ENCODE measurements around the gene ADAM22. TPM values are rescaled to one million over a fixed set of nuclear protein-coding genes. Genes with fewer than 3 reads are reported as not detected.

Gene ADAM22
- total RNA-seq, 1 donor from 2014 or later: 13.4 TPM

- H3K4me3 Mint-ChIP-seq: no peak overlapping the region
- no peaks in the 10 kb centered on the region for H3K9me3 Mint-ChIP-seq
- no peaks in the 10 kb centered on the region for H3K36me3 Mint-ChIP-seq (ENCODE audit: low read depth)
- no peak for TF ChIP-seq CTCF (conservative IDR thresholded peaks at IDR 0.05)
- no peak overlapping the region for H3K27ac Mint-ChIP-seq (ENCODE audit: unreplicated experiment)
- H3K4me1 Mint-ChIP-seq: no peaks in the 10 kb centered on the region
- H3K27me3 Mint-ChIP-seq (ENCODE audit: low read depth): no peaks in the 10 kb centered on the region
- no peak for DNase-seq (ENCODE audit: low read depth, low spot score)
Observed at GRCh38 chr7:88176190-88176589, 242.1 kb downstream of the ADAM22 start.

- DNase-seq (ENCODE audit: low read depth, low spot score): no peak
- Mint-ChIP-seq H3K9me3 (no peaks in the 10 kb centered on the region), H3K4me1 (peaks cover 4% of the 10 kb centered on the region), H3K27me3 (ENCODE audit: low read depth) (no peaks in the 10 kb centered on the region), H3K4me3 (no peak overlapping the region), H3K27ac (ENCODE audit: unreplicated experiment) (no peak overlapping the region), H3K36me3 (ENCODE audit: low read depth) (peaks cover 6% of the 10 kb centered on the region)
- TF ChIP-seq CTCF (conservative IDR thresholded peaks at IDR 0.05): no peak
Observed at GRCh38 chr7:88183051-88183450, 249.0 kb downstream of the ADAM22 start.

- H3K4me3 Mint-ChIP-seq: no peak overlapping the region
Observed at GRCh38 chr7:88184848-88185304, 250.8 kb downstream of the ADAM22 start.

GRCh38 chr7:88185650-88186049 is 251.6 kb downstream of the ADAM22 start:
- H3K36me3 Mint-ChIP-seq (ENCODE audit: low read depth): peaks cover 6% of the 10 kb centered on the region
- H3K4me1 Mint-ChIP-seq: peaks cover 4% of the 10 kb centered on the region
- DNase-seq (ENCODE audit: low read depth, low spot score): no peak
- no peak overlapping the region for H3K27ac Mint-ChIP-seq (ENCODE audit: unreplicated experiment)
- H3K4me3 Mint-ChIP-seq: no peak overlapping the region
- no peaks in the 10 kb centered on the region for H3K27me3 Mint-ChIP-seq (ENCODE audit: low read depth)
- no peaks in the 10 kb centered on the region for H3K9me3 Mint-ChIP-seq
- TF ChIP-seq CTCF (conservative IDR thresholded peaks at IDR 0.05): no peak

More at GRCh38 chr7:88184848-88185304, 250.8 kb downstream of the ADAM22 start:
- Mint-ChIP-seq H3K27ac (ENCODE audit: unreplicated experiment) (no peak overlapping the region), H3K9me3 (no peaks in the 10 kb centered on the region), H3K27me3 (ENCODE audit: low read depth) (no peaks in the 10 kb centered on the region), H3K4me1 (peaks cover 4% of the 10 kb centered on the region), H3K36me3 (ENCODE audit: low read depth) (peaks cover 6% of the 10 kb centered on the region)
- no peak for DNase-seq (ENCODE audit: low read depth, low spot score)
- no peak for TF ChIP-seq CTCF (conservative IDR thresholded peaks at IDR 0.05)

- no peak overlapping the region for H3K4me3 Mint-ChIP-seq
- DNase-seq (ENCODE audit: low read depth, low spot score): no peak
- H3K27me3 Mint-ChIP-seq (ENCODE audit: low read depth): no peaks in the 10 kb centered on the region
- peaks cover 2% of the 10 kb centered on the region for H3K36me3 Mint-ChIP-seq (ENCODE audit: low read depth)
- no peak for TF ChIP-seq CTCF (conservative IDR thresholded peaks at IDR 0.05)
- no peak overlapping the region for H3K27ac Mint-ChIP-seq (ENCODE audit: unreplicated experiment)
- no peaks in the 10 kb centered on the region for H3K9me3 Mint-ChIP-seq
- H3K4me1 Mint-ChIP-seq: no peaks in the 10 kb centered on the region
Observed at GRCh38 chr7:88191911-88192310, 257.9 kb downstream of the ADAM22 start.

GRCh38 chr7:88200261-88200660 is 266.2 kb downstream of the ADAM22 start:
- H3K27ac Mint-ChIP-seq (ENCODE audit: unreplicated experiment): no peak overlapping the region
- no peaks in the 10 kb centered on the region for H3K27me3 Mint-ChIP-seq (ENCODE audit: low read depth)
- H3K36me3 Mint-ChIP-seq (ENCODE audit: low read depth): peaks cover 14% of the 10 kb centered on the region
- DNase-seq (ENCODE audit: low read depth, low spot score): no peak
- no peak for TF ChIP-seq CTCF (conservative IDR thresholded peaks at IDR 0.05)
- no peaks in the 10 kb centered on the region for H3K9me3 Mint-ChIP-seq
- no peak overlapping the region for H3K4me3 Mint-ChIP-seq
- H3K4me1 Mint-ChIP-seq: peaks cover 11% of the 10 kb centered on the region

Data from neural crest cell (in vitro differentiated cells).